Measurements from ENCODE around the gene UBTFL1. TPM values are rescaled to one million over a fixed set of nuclear protein-coding genes. Genes with fewer than 3 reads are reported as not detected.

Gene UBTFL1
- total RNA-seq, 1 experiment from 2014 or later, result not detected

- no peaks in the 10 kb centered on the region for H3K79me1 ChIP-seq (ENCODE audit: insufficient read depth, low read depth, low read length, poor library complexity, severe bottlenecking)
- no peak overlapping the region for H3K23ac ChIP-seq (ENCODE audit: insufficient read length, low read depth, low read length)
- H3K56ac ChIP-seq (ENCODE audit: insufficient read length, low read depth, low read length), result no peak overlapping the region
- H3K9ac ChIP-seq (ENCODE audit: extremely low read depth, insufficient read length, low read length), result no peak overlapping the region
- H3K27ac Mint-ChIP-seq, result no peak overlapping the region
- H3K79me2 ChIP-seq (ENCODE audit: insufficient read depth, low read length), result no peaks in the 10 kb centered on the region
- DNase-seq, result no peak
- no peak overlapping the region for H2BK15ac ChIP-seq (ENCODE audit: low read depth, low read length)
- H3K4me1 ChIP-seq (ENCODE audit: insufficient read depth, low read length), result no peaks in the 10 kb centered on the region
- no peak overlapping the region for H4K5ac ChIP-seq (ENCODE audit: insufficient read length, low read depth, low read length)
- H2AFZ ChIP-seq (ENCODE audit: low read length), result no peak overlapping the region
- TF ChIP-seq CTCF (conservative IDR thresholded peaks at IDR 0.05), result no peak
- H3K9me3 ChIP-seq (ENCODE audit: control insufficient read depth, low read depth, low read length), result no peaks in the 10 kb centered on the region
- no peak overlapping the region for H3K4me2 ChIP-seq (ENCODE audit: insufficient read depth, insufficient read length, low read length)
- no peak overlapping the region for H4K8ac ChIP-seq (replicated peaks; ENCODE audit: insufficient read length, low read depth, low read length)
- peaks cover 0 to under 1% of the 10 kb centered on the region in 2 experiments; a peak in 1 of 5 replicates for H3K9me3 Mint-ChIP-seq
- H3K4me1 Mint-ChIP-seq, result peaks cover 0 to 1% of the 10 kb centered on the region in 2 experiments; a peak in 1 of 4 replicates
- H2AK5ac ChIP-seq (ENCODE audit: insufficient read length, low read length), result no peak overlapping the region
- no peaks in the 10 kb centered on the region for H4K20me1 ChIP-seq (ENCODE audit: control insufficient read depth, insufficient read depth, insufficient read length)
- no peak overlapping the region for H2BK12ac ChIP-seq (ENCODE audit: insufficient read length, low read depth, low read length)
- H3K4me3 Mint-ChIP-seq, result no peak overlapping the region
- no peaks in the 10 kb centered on the region for H3K27me3 Mint-ChIP-seq (ENCODE audit: low read depth)
- no peak overlapping the region for H3K27ac ChIP-seq (ENCODE audit: insufficient read length, low read depth, low read length)
- no peak overlapping the region for H3K4ac ChIP-seq (ENCODE audit: low read depth, low read length)
- no peak overlapping the region for H2BK120ac ChIP-seq (ENCODE audit: low read depth, low read length, poor library complexity, severe bottlenecking)
- no peaks in the 10 kb centered on the region for H3K23me2 ChIP-seq (ENCODE audit: insufficient read length, low read depth, low read length, poor library complexity, severe bottlenecking)
- no peak overlapping the region for H2BK20ac ChIP-seq (ENCODE audit: low read depth, low read length, poor library complexity, severe bottlenecking)
- WGBS (ENCODE audit: extremely low coverage, insufficient read length, low lambda C conversion rate), result no CpG with 5 or more reads among the region's 3 CpGs
- H3K36me3 Mint-ChIP-seq (ENCODE audit: insufficient read depth in 1 of 3, low read depth in 3 of 3), result no peaks in the 10 kb centered on the region
- no peak overlapping the region for H2BK5ac ChIP-seq (ENCODE audit: insufficient read length, low read length)
- H3K27me3 ChIP-seq (ENCODE audit: insufficient read depth, low read length), result no peaks in the 10 kb centered on the region
- H3T11ph ChIP-seq (ENCODE audit: low read length), result no peak overlapping the region
- no peak overlapping the region for H4K91ac ChIP-seq (ENCODE audit: insufficient read length, low read depth, low read length)
- H3K14ac ChIP-seq (ENCODE audit: insufficient read depth, low read length), result no peak overlapping the region
- no peak overlapping the region for H3K18ac ChIP-seq (ENCODE audit: insufficient read length, low read depth, low read length)
These were observed 14.7 kb downstream of the UBTFL1 start for GRCh38 chr11:90100431-90100830.
